ENCODE measurements around the gene PSAT1.

PSAT1 gene

GRCh38 chr9:78292716-78293497 is 4.0 kb upstream of the PSAT1 start:
- DNase-seq (ENCODE audit: low spot score) = no peak

- DNase-seq (ENCODE audit: low spot score) = no peak
These were observed 2.4 kb upstream of the PSAT1 start for GRCh38 chr9:78294290-78295176.

GRCh38 chr9:78295177-78295575 is 1.7 kb upstream of the PSAT1 start:
- no peak for DNase-seq (ENCODE audit: low spot score)

- no peak for DNase-seq (ENCODE audit: low spot score)
These were observed 1.2 kb upstream of the PSAT1 start for GRCh38 chr9:78295731-78296130.

- DNase-seq (ENCODE audit: low spot score) = peak; percentile 69
These were observed 578 bp upstream of the PSAT1 start for GRCh38 chr9:78296201-78296892.

- no peak for DNase-seq (ENCODE audit: low spot score)
These were observed 692 bp downstream of the PSAT1 start for GRCh38 chr9:78297672-78297961.

- peak; percentile 47 for DNase-seq (ENCODE audit: low spot score)
These were observed 1.3 kb downstream of the PSAT1 start for GRCh38 chr9:78298046-78298765.

- no peak for DNase-seq (ENCODE audit: low spot score)
These were observed 3.3 kb downstream of the PSAT1 start for GRCh38 chr9:78300209-78300608.

- no peak for DNase-seq (ENCODE audit: low spot score)
These were observed 4.5 kb downstream of the PSAT1 start for GRCh38 chr9:78301466-78301865.

- no peak for DNase-seq (ENCODE audit: low spot score)
These were observed 6.6 kb downstream of the PSAT1 start for GRCh38 chr9:78303377-78304062.

- DNase-seq (ENCODE audit: low spot score) = no peak
These were observed 7.4 kb downstream of the PSAT1 start for GRCh38 chr9:78304357-78304756.

GRCh38 chr9:78306222-78307076 is 9.5 kb downstream of the PSAT1 start:
- no peak for DNase-seq (ENCODE audit: low spot score)

GRCh38 chr9:78307360-78307759 is 10.4 kb downstream of the PSAT1 start:
- DNase-seq (ENCODE audit: low spot score) = no peak

GRCh38 chr9:78309066-78309465 is 12.1 kb downstream of the PSAT1 start:
- DNase-seq (ENCODE audit: low spot score) = no peak

- no peak for DNase-seq (ENCODE audit: low spot score)
These were observed 14.2 kb downstream of the PSAT1 start for GRCh38 chr9:78311075-78311474.

- no peak for DNase-seq (ENCODE audit: low spot score)
These were observed 15.1 kb downstream of the PSAT1 start for GRCh38 chr9:78311886-78312524.

- DNase-seq (ENCODE audit: low spot score) = no peak
These were observed 17.6 kb downstream of the PSAT1 start for GRCh38 chr9:78314550-78314949.

GRCh38 chr9:78314953-78315870 is 18.3 kb downstream of the PSAT1 start:
- peak; percentile 86 for DNase-seq (ENCODE audit: low spot score)

All from GM03348 (cell line).